Measurements from ENCODE around the gene FBXO44. TPM values are rescaled to one million over a fixed set of nuclear protein-coding genes. Genes with fewer than 3 reads are reported as not detected.

Gene FBXO44
- total RNA-seq, 1 experiment from 2014 or later: 24.5 TPM

DNA sequence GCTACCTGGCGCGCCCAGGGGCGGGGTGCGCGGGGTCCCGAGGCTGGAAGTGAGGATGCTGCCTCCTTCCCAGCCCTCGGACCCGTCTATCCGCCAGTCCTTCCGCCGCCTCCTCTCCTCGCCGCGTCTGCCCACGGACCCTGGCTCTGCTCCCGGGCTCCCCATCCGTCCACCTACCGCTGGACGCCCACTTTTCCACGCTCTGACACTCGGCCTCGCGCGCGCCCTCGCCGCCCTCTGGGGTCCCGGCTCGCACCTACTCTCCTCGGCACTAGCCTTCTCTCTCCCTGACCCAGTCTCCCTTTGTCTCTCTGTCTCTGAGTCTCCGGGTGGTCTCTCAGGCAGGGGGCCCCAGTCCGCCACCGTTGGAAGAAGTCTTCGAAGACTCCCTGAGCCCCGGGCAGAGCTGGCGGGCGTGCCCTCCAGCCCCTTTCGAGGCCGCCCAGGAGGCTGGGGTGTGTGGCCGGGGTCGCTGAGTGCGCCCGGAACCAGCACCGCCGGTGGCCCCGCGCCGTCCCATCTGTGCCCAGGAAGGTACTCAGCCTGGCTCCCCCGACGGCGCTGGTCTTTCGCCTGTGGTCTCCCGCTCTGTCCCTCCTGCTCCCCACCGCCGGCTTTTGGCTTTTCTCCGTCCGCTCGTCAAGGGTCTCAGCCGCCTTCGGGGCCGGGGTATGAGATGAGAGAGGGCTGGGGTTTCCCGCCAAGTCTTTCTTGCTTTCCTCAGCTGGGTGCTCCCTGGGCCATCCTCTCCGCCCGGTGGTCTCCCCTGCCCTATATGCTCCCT, 37.4 kb downstream of the FBXO44 start:
- Histone ChIP-seq H2BK15ac (ENCODE audit: low read depth, low read length) (no peak overlapping the region), H2BK12ac (ENCODE audit: insufficient read length, low read depth, low read length) (no peak overlapping the region), H4K8ac (replicated peaks; ENCODE audit: insufficient read length, low read depth, low read length) (no peak overlapping the region), H3K23ac (ENCODE audit: insufficient read length, low read depth, low read length) (no peak overlapping the region), H4K91ac (ENCODE audit: insufficient read length, low read depth, low read length) (no peak overlapping the region), H3T11ph (ENCODE audit: low read length) (no peak overlapping the region), H3K4me1 (ENCODE audit: insufficient read depth, low read length) (peaks cover 10% of the 10 kb centered on the region; the same call in 1 of the 2 replicates), H2BK5ac (ENCODE audit: insufficient read length, low read length) (no peak overlapping the region), H3K9me3 (ENCODE audit: control insufficient read depth, low read depth, low read length) (no peaks in the 10 kb centered on the region), H2AFZ (ENCODE audit: low read length) (no peak overlapping the region), H3K79me1 (ENCODE audit: insufficient read depth, low read depth, low read length, poor library complexity, severe bottlenecking) (no peaks in the 10 kb centered on the region), H3K56ac (ENCODE audit: insufficient read length, low read depth, low read length) (no peak overlapping the region), H3K23me2 (ENCODE audit: insufficient read length, low read depth, low read length, poor library complexity, severe bottlenecking) (peaks cover 20% of the 10 kb centered on the region), H3K27ac (ENCODE audit: insufficient read length, low read depth, low read length) (no peak overlapping the region), H2BK120ac (ENCODE audit: low read depth, low read length, poor library complexity, severe bottlenecking) (no peak overlapping the region), H3K18ac (ENCODE audit: insufficient read length, low read depth, low read length) (peak overlapping the region; percentile 93), H3K27me3 (ENCODE audit: insufficient read depth, low read length) (no peaks in the 10 kb centered on the region; the same call in 1 of the 2 replicates), H3K79me2 (ENCODE audit: insufficient read depth, low read length) (peaks cover 21% of the 10 kb centered on the region; the same call in 1 of the 2 replicates), H3K9ac (ENCODE audit: extremely low read depth, insufficient read length, low read length) (peak overlapping the region; percentile 53), H4K20me1 (ENCODE audit: control insufficient read depth, insufficient read depth, insufficient read length) (no peaks in the 10 kb centered on the region), H2BK20ac (ENCODE audit: low read depth, low read length, poor library complexity, severe bottlenecking) (no peak overlapping the region), H3K4ac (ENCODE audit: low read depth, low read length) (no peak overlapping the region), H3K4me2 (ENCODE audit: insufficient read depth, insufficient read length, low read length) (peak overlapping the region; percentile 61), H2AK5ac (ENCODE audit: insufficient read length, low read length) (no peak overlapping the region), H3K14ac (ENCODE audit: insufficient read depth, low read length) (peak overlapping the region; percentile 66), H4K5ac (ENCODE audit: insufficient read length, low read depth, low read length) (no peak overlapping the region)
- H3K27ac Mint-ChIP-seq: peak overlapping the region; percentile 18 to 97 (median 87); a peak in 6 of 7 replicates
- peaks cover 10% of the 10 kb centered on the region for H3K27me3 Mint-ChIP-seq (ENCODE audit: low read depth)
- no peak for DNase-seq
- peaks cover 44 to 65% of the 10 kb centered on the region in 2 experiments for H3K4me1 Mint-ChIP-seq
- TF ChIP-seq, protein P1, sequence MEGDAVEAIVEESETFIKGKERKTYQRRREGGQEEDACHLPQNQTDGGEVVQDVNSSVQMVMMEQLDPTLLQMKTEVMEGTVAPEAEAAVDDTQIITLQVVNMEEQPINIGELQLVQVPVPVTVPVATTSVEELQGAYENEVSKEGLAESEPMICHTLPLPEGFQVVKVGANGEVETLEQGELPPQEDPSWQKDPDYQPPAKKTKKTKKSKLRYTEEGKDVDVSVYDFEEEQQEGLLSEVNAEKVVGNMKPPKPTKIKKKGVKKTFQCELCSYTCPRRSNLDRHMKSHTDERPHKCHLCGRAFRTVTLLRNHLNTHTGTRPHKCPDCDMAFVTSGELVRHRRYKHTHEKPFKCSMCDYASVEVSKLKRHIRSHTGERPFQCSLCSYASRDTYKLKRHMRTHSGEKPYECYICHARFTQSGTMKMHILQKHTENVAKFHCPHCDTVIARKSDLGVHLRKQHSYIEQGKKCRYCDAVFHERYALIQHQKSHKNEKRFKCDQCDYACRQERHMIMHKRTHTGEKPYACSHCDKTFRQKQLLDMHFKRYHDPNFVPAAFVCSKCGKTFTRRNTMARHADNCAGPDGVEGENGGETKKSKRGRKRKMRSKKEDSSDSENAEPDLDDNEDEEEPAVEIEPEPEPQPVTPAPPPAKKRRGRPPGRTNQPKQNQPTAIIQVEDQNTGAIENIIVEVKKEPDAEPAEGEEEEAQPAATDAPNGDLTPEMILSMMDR (conservative IDR thresholded peaks at IDR 0.05): no peak
- H3K4me3 Mint-ChIP-seq: peak overlapping the region; percentile 94
- peaks cover 6 to 16% (median 7%) of the 10 kb centered on the region in 3 experiments; a peak in 6 of 7 replicates for H3K36me3 Mint-ChIP-seq (ENCODE audit: insufficient read depth in 1 of 3, low read depth in 3 of 3)
- no CpG with 5 or more reads among the region's 64 CpGs for WGBS (ENCODE audit: extremely low coverage, insufficient read length, low lambda C conversion rate)
- no peaks in the 10 kb centered on the region for H3K9me3 Mint-ChIP-seq

All from H9 (cell line).